CD14-positive monocyte (primary cell): Measurements from ENCODE around the gene ACSF3. TPM values are rescaled to one million over a fixed set of nuclear protein-coding genes. Genes with fewer than 3 reads are reported as not detected.

Source experiments
- DNase-seq, 3 donors: peaks; one replicate each; pipeline ENCODE4 v3.0.0-alpha.2; 2011 to 2022
- H2AFZ ChIP-seq: 2 replicates; pipeline ENCODE4 v1.6.0; 2012; ENCODE audit warnings: mild to moderate bottlenecking, low read depth, low read length, inconsistent platforms; ENCODE audit not compliant: insufficient read depth, poor library complexity, severe bottlenecking
- H3K27ac ChIP-seq, 2 donors: 1 replicate in 1 of 2; 2 replicates in 1 of 2; pipeline ENCODE4 v1.5.1; 2012 to 2013; ENCODE audit warnings: low read length in 2 of 2, control low read depth in 1 of 2, inconsistent platforms in 1 of 2, low read depth in 1 of 2, mild to moderate bottlenecking in 1 of 2
- H3K27me3 ChIP-seq, 2 donors: one replicate each; pipeline versions ENCODE4 v1.6.0 to v1.6.1; 2011 to 2013; ENCODE audit warnings: low read length in 2 of 2; ENCODE audit not compliant: control insufficient read depth in 2 of 2, insufficient read depth in 2 of 2
- H3K36me3 ChIP-seq, 2 donors: replicated peaks in 1 of 2; 1 replicate in 1 of 2; 2 replicates in 1 of 2; pipeline versions ENCODE4 v1.5.1 to v1.6.1; 2012 to 2013; ENCODE audit warnings: low read length in 2 of 2, control low read depth in 1 of 2, inconsistent platforms in 1 of 2, mild to moderate bottlenecking in 1 of 2; ENCODE audit not compliant: insufficient read depth in 2 of 2, control insufficient read depth in 1 of 2
- H3K4me1 ChIP-seq, 2 donors: 1 replicate in 1 of 2; 2 replicates in 1 of 2; pipeline versions ENCODE4 v1.5.1 to v1.6.1; 2012 to 2013; ENCODE audit warnings: low read length in 2 of 2, control low read depth in 1 of 2, inconsistent platforms in 1 of 2, mild to moderate bottlenecking in 1 of 2, moderate library complexity in 1 of 2; ENCODE audit not compliant: insufficient read depth in 2 of 2, control insufficient read depth in 1 of 2
- H3K4me2 ChIP-seq: replicated peaks from 2 replicates; pipeline ENCODE3; 2012; ENCODE audit warnings: low read length, moderate library complexity, mild to moderate bottlenecking; ENCODE audit not compliant: poor library complexity, severe bottlenecking; ENCODE audit errors: extremely low read depth
- H3K4me3 ChIP-seq, 3 experiments: fragments of 200-600 bp in 1 of 3; sonication (generic) in 1 of 3; replicated peaks in 1 of 3; 1 replicate in 2 of 3; 2 replicates in 1 of 3; pipeline ENCODE4 v1.5.1; 2011 to 2013; ENCODE audit warnings: low read length in 3 of 3, mild to moderate bottlenecking in 3 of 3, control low read depth in 2 of 3, low read depth in 2 of 3, inconsistent platforms in 1 of 3, moderate library complexity in 1 of 3
- H3K79me2 ChIP-seq: 2 replicates; pipeline ENCODE4 v1.6.0; 2012; ENCODE audit warnings: mild to moderate bottlenecking, control low read depth, inconsistent platforms, low read length, moderate library complexity; ENCODE audit not compliant: insufficient read depth
- H3K9ac ChIP-seq: 2 replicates; pipeline ENCODE4 v1.6.0; 2017; ENCODE audit warnings: low read length, mild to moderate bottlenecking; ENCODE audit not compliant: insufficient read depth, poor library complexity, severe bottlenecking
- H3K9me3 ChIP-seq, 2 donors: replicated peaks in 1 of 2; 1 replicate in 1 of 2; 2 replicates in 1 of 2; pipeline versions ENCODE4 v1.5.1 to v1.6.1; 2012 to 2013; ENCODE audit warnings: low read length in 2 of 2, control low read depth in 1 of 2; ENCODE audit not compliant: control insufficient read depth in 1 of 2, insufficient read depth in 1 of 2
- H4K20me1 ChIP-seq: 2 replicates; pipeline ENCODE4 v1.6.0; 2012; ENCODE audit warnings: mild to moderate bottlenecking, low read length, control low read depth, moderate library complexity; ENCODE audit not compliant: insufficient read depth
- H3K27ac Mint-ChIP-seq, 7 donors: one replicate each; pipeline ENCODE4 v1.8.0; 2020; ENCODE audit warnings: mild to moderate bottlenecking in 7 of 7, mixed read lengths in 7 of 7, moderate library complexity in 6 of 7, inconsistent platforms in 2 of 7
- H3K27me3 Mint-ChIP-seq, 3 donors: one replicate each; pipeline ENCODE4 v1.8.0; 2021 to 2022; ENCODE audit warnings: low read depth in 3 of 3, mild to moderate bottlenecking in 3 of 3, mixed read lengths in 3 of 3, moderate library complexity in 3 of 3, inconsistent platforms in 1 of 3
- H3K36me3 Mint-ChIP-seq, 2 donors: one replicate each; pipeline ENCODE4 v1.8.0; 2020; ENCODE audit warnings: mixed read lengths in 2 of 2, inconsistent platforms in 1 of 2, mild to moderate bottlenecking in 1 of 2
- H3K4me1 Mint-ChIP-seq: one replicate; pipeline ENCODE4 v1.8.0; 2020; ENCODE audit warnings: mild to moderate bottlenecking, mixed read lengths
- H3K4me3 Mint-ChIP-seq, 2 donors: one replicate each; pipeline ENCODE4 v1.8.0; 2020; ENCODE audit warnings: mild to moderate bottlenecking in 2 of 2, mixed read lengths in 2 of 2, moderate library complexity in 1 of 2
- H3K9me3 Mint-ChIP-seq, 7 donors: one replicate each; pipeline ENCODE4 v1.8.0; 2020 to 2022; ENCODE audit warnings: mixed read lengths in 7 of 7, mild to moderate bottlenecking in 6 of 7, moderate library complexity in 6 of 7, inconsistent platforms in 2 of 7
- CTCF ChIP-seq: fragments of 200-600 bp; IDR thresholded peaks from one replicate; pipeline ENCODE4 v1.8.0; 2022; ENCODE audit warnings: antibody characterized with exemption, mild to moderate bottlenecking
- WGBS: methylation state at CpG from one replicate; pipeline ENCODE4 v1.1.5; 2013; ENCODE audit warnings: missing lambda C conversion rate; ENCODE audit not compliant: insufficient coverage; 5-methylcytosine and 5-hydroxymethylcytosine counted together
- intact Hi-C, 2 donors: fragments of 100-400 bp; cut with micrococcal nuclease; formaldehyde crosslinking; loops; one replicate each; pipeline versions ENCODE4 v1.15.0 to v1.15.1; 2023
- polyA plus RNA-seq, 3 donors: library from polyadenylated mRNA; depleted of rRNA in 1 of 3; unstranded in 2 of 3; stranded (reverse) in 1 of 3; fragments of 300-500 nt in 2 of 3; fragments of >200 nt in 1 of 3; fragmentation: Illumina TruSeq in 2 of 3; gene quantifications; 1 replicate in 2 of 3; 2 replicates in 1 of 3; pipeline ENCODE4 v1.2.3, GENCODE V29; 2012 to 2021

Gene ACSF3
- polyA plus RNA-seq, 3 donors = 23.5 to 26.7 (median 26.4) TPM

DNA sequence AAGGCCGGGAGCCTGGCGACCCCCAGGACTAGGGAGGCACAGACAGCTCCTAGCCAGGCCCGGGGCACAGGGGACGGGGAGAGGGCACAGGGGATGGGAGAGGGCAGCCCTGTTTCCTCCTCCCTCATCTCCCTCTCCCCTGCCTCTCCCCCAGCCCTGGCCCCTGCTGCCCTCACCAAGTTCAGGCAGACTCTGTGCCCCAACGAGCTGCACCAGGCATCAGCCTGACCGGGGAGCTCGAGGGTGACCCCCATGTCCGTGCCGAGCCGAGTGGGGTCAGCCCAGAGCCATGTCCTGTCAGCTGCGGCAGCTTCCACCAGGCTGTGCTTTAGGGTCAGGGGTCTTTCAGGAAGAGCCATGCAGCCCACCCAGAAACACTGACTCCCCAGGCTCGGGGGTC lies 83.8 kb downstream of the ACSF3 start:
- 97% methylated on average over 8 of the region's 12 CpGs for whole genome bisulfite sequencing
- H4K20me1 ChIP-seq = no peaks in the 10 kb centered on the region
- no peaks in the 10 kb centered on the region for H3K79me2 ChIP-seq
- no peak overlapping the region for H3K4me3 ChIP-seq
- H3K9ac ChIP-seq = no peak overlapping the region
- Mint-ChIP-seq H3K27ac (no peak overlapping the region), H3K4me1 (no peaks in the 10 kb centered on the region), H3K36me3 (no peaks in the 10 kb centered on the region), H3K9me3 (no peaks in the 10 kb centered on the region), H3K27me3 (peaks cover 2 to 19% (median 3%) of the 10 kb centered on the region in 3 donors), H3K4me3 (no peak overlapping the region)
- intact Hi-C loops = no loop called here
- H3K4me2 ChIP-seq = no peak overlapping the region
- peaks cover 0 to 13% of the 10 kb centered on the region in 2 donors for H3K27me3 ChIP-seq
- no peak overlapping the region for H3K27ac ChIP-seq
- no peaks in the 10 kb centered on the region for H3K9me3 ChIP-seq
- H3K36me3 ChIP-seq = no peaks in the 10 kb centered on the region
- no peaks in the 10 kb centered on the region for H3K4me1 ChIP-seq
- no peak for TF ChIP-seq CTCF
- no peak for DNase-seq
- H2AFZ ChIP-seq = no peak overlapping the region

- no peak overlapping the region for H2AFZ ChIP-seq
- no peaks in the 10 kb centered on the region for H4K20me1 ChIP-seq
- no peak overlapping the region for H3K9ac ChIP-seq
- H3K36me3 ChIP-seq = no peaks in the 10 kb centered on the region
- H3K4me3 Mint-ChIP-seq = no peak overlapping the region
- H3K4me3 ChIP-seq = no peak overlapping the region
- DNase-seq = no peak
- H3K36me3 Mint-ChIP-seq = no peaks in the 10 kb centered on the region
- no peak overlapping the region for H3K4me2 ChIP-seq
- no peaks in the 10 kb centered on the region for H3K79me2 ChIP-seq
- H3K9me3 Mint-ChIP-seq = peaks cover 0 to 2% (median 0%) of the 10 kb centered on the region in 7 donors
- H3K4me1 ChIP-seq = no peaks in the 10 kb centered on the region
- WGBS = 94% methylated on average over 11 of the region's 24 CpGs
- peaks cover 0 to 5% of the 10 kb centered on the region in 2 donors for H3K27me3 ChIP-seq
- TF ChIP-seq CTCF = no peak
- intact Hi-C loops = no loop called here
- H3K27me3 Mint-ChIP-seq = peaks cover 2 to 13% (median 5%) of the 10 kb centered on the region in 3 donors
- H3K9me3 ChIP-seq = no peaks in the 10 kb centered on the region
- H3K4me1 Mint-ChIP-seq = no peaks in the 10 kb centered on the region
- H3K27ac Mint-ChIP-seq = no peak overlapping the region
- no peak overlapping the region for H3K27ac ChIP-seq
Observed at GRCh38 chr16:89178453-89179147, 84.9 kb downstream of the ACSF3 start.
